ENCODE measurements around the gene MROH8.

DNA sequence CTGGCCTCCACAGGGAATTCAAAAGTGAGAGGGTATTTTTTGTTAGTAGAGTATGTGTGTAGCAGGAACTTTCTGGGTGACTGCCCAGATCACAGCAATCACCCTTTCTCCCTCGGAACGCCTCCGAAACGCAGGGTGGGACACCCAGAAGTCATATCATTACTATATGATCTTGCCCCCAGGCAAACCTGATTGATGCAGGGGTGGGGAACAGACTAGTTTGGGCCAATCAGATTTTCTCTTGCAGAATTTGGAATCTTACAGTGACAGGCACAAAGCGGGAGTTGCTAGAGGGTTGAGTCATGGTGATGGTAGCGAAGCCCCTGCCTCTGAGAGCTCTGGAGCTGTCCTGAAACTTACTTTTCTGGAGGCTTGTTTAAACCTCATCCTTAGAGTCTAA is 16.7 kb downstream of the MROH8 start:
- TF ChIP-seq, protein P1, sequence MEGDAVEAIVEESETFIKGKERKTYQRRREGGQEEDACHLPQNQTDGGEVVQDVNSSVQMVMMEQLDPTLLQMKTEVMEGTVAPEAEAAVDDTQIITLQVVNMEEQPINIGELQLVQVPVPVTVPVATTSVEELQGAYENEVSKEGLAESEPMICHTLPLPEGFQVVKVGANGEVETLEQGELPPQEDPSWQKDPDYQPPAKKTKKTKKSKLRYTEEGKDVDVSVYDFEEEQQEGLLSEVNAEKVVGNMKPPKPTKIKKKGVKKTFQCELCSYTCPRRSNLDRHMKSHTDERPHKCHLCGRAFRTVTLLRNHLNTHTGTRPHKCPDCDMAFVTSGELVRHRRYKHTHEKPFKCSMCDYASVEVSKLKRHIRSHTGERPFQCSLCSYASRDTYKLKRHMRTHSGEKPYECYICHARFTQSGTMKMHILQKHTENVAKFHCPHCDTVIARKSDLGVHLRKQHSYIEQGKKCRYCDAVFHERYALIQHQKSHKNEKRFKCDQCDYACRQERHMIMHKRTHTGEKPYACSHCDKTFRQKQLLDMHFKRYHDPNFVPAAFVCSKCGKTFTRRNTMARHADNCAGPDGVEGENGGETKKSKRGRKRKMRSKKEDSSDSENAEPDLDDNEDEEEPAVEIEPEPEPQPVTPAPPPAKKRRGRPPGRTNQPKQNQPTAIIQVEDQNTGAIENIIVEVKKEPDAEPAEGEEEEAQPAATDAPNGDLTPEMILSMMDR (IDR thresholded peaks at IDR 0.05): no peak
- TF ChIP-seq POLR2A (IDR thresholded peaks at IDR 0.05): no peak
